Suprapubic skin (tissue), 3 donors: ENCODE data around the gene TMEM131L.

ENCODE experiments used
- EP300 ChIP-seq: sonication (generic); formaldehyde crosslinking; IDR thresholded peaks from one replicate; pipeline ENCODE4 v1.6.1; 2017; ENCODE audit warnings: antibody characterized with exemption
- POLR2A ChIP-seq, 2 donors: fragments of 450-650 bp; IDR thresholded peaks; one replicate each; pipeline ENCODE4 v1.6.1; 2017; ENCODE audit warnings: antibody characterized with exemption in 2 of 2, mild to moderate bottlenecking in 2 of 2, moderate library complexity in 2 of 2
- TF ChIP-seq, protein P1 (sequence below), 2 donors: fragments of 200-600 bp in 1 of 2; fragments of 450-650 bp in 1 of 2; sonication (generic) in 1 of 2; IDR thresholded peaks; one replicate each; pipeline ENCODE4 v1.5.1; 2016 to 2019; ENCODE audit warnings: antibody characterized with exemption in 2 of 2, mild to moderate bottlenecking in 1 of 2, moderate library complexity in 1 of 2

DNA sequence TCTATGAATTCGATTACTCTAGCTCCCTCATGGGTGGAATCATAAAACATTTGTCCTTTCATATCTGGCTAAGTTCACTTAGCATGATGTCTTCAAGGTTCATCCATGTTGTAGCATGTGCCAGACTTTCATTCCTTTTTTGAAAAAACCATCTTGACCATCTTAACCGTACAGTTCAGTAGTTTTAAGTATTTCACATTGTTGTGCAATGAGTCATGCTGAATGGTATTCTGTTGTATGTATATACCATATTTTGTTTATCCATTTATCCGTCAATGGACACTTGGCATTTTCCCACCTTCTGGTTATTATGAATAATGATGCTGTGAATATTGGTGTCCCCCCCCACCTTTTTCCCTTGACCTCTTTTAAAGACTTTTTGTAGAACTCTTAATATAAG is 145.5 kb downstream of the TMEM131L start:
- TF ChIP-seq, protein P1, sequence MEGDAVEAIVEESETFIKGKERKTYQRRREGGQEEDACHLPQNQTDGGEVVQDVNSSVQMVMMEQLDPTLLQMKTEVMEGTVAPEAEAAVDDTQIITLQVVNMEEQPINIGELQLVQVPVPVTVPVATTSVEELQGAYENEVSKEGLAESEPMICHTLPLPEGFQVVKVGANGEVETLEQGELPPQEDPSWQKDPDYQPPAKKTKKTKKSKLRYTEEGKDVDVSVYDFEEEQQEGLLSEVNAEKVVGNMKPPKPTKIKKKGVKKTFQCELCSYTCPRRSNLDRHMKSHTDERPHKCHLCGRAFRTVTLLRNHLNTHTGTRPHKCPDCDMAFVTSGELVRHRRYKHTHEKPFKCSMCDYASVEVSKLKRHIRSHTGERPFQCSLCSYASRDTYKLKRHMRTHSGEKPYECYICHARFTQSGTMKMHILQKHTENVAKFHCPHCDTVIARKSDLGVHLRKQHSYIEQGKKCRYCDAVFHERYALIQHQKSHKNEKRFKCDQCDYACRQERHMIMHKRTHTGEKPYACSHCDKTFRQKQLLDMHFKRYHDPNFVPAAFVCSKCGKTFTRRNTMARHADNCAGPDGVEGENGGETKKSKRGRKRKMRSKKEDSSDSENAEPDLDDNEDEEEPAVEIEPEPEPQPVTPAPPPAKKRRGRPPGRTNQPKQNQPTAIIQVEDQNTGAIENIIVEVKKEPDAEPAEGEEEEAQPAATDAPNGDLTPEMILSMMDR (IDR thresholded peaks at IDR 0.05), result no peak
- TF ChIP-seq EP300, result no peak
- TF ChIP-seq POLR2A (IDR thresholded peaks at IDR 0.05), result no peak
